Prostate gland (tissue), 2 donors: ENCODE measurements around the gene LRBA.

Experiments
- CTCF ChIP-seq, 4 experiments: fragments of 200-600 bp in 2 of 4; fragments of 450-650 bp in 2 of 4; sonication (generic) in 2 of 4; IDR thresholded peaks; 1 replicate in 3 of 4; 2 replicates in 1 of 4; pipeline ENCODE4 v1.5.1; 2016 to 2019; ENCODE audit warnings: antibody characterized with exemption in 4 of 4, mild to moderate bottlenecking in 2 of 4, moderate library complexity in 2 of 4
- POLR2A ChIP-seq: fragments of 450-650 bp; IDR thresholded peaks from one replicate; pipeline ENCODE4 v1.6.1; 2016; ENCODE audit warnings: antibody characterized with exemption, mild to moderate bottlenecking
- POLR2AphosphoS5 ChIP-seq: sonication (generic); formaldehyde crosslinking; IDR thresholded peaks from one replicate; pipeline ENCODE4 v1.6.1; 2017; ENCODE audit warnings: antibody characterized with exemption

- TF ChIP-seq CTCF (IDR thresholded peaks at IDR 0.05) (no peak), POLR2AphosphoS5 (no peak), POLR2A (no peak)
Observed at GRCh38 chr4:150582146-150582872, 432.8 kb downstream of the LRBA start, which contains the start of gene MAB21L2.
